Thoracic aorta (tissue), 2 donors: ENCODE measurements around the gene HIP1R. TPM values are rescaled to one million over a fixed set of nuclear protein-coding genes. Genes with fewer than 3 reads are reported as not detected.

Source experiments
- ATAC-seq: fragments of 150-250 bp; one replicate; pipeline ENCODE4 v1.8.0; 2017; ENCODE audit warnings: low read depth; ENCODE audit not compliant: insufficient number of reproducible peaks, low FRiP score
- DNase-seq: peaks from one replicate; pipeline ENCODE4 v3.0.0-alpha.2; 2020; ENCODE audit warnings: low spot score
- H3K27ac ChIP-seq, 2 donors: fragments of 200-600 bp; sonication (generic); 1 replicate in 1 of 2; 2 replicates in 1 of 2; pipeline ENCODE4 v1.5.1; 2016; ENCODE audit warnings: mild to moderate bottlenecking in 2 of 2, moderate library complexity in 2 of 2
- H3K27me3 ChIP-seq: fragments of 200-600 bp; sonication (generic); replicated peaks from 2 replicates; pipeline ENCODE4 v1.6.0; 2016; ENCODE audit warnings: mild to moderate bottlenecking; ENCODE audit not compliant: insufficient read depth
- H3K36me3 ChIP-seq: fragments of 200-600 bp; sonication (generic); one replicate; pipeline ENCODE4 v1.5.1; 2016
- H3K4me1 ChIP-seq, 2 donors: fragments of 200-600 bp; sonication (generic); 1 replicate in 1 of 2; 2 replicates in 1 of 2; pipeline versions ENCODE4 v1.5.1 to v1.6.0; 2016; ENCODE audit warnings: low read depth in 2 of 2, mild to moderate bottlenecking in 1 of 2; ENCODE audit not compliant: control insufficient read depth in 1 of 2
- H3K4me3 ChIP-seq: fragments of 200-600 bp; sonication (generic); 2 replicates; pipeline ENCODE4 v1.5.1; 2016; ENCODE audit warnings: mild to moderate bottlenecking
- H3K9me3 ChIP-seq: fragments of 200-600 bp; sonication (generic); 2 replicates; pipeline ENCODE4 v1.5.1; 2016
- CTCF ChIP-seq: fragments of 200-600 bp; sonication (generic); IDR thresholded peaks from one replicate; pipeline ENCODE4 v1.5.1; 2019; ENCODE audit warnings: antibody characterized with exemption
- total RNA-seq, 2 donors: library from RNA; depleted of rRNA; stranded (reverse); fragments of >200 nt; gene quantifications; one replicate each; pipeline versions ENCODE4 v1.1.0 to v1.2.3, GENCODE V29; 2016

HIP1R gene
- total RNA-seq, 2 donors from 2014 or later = 109 to 131 TPM

GRCh38 chr12:122823429-122823828 is 11.8 kb upstream of the HIP1R start:
- no peak for TF ChIP-seq CTCF
- no peak overlapping the region for H3K27ac ChIP-seq
- no peaks in the 10 kb centered on the region for H3K36me3 ChIP-seq
- DNase-seq (no peak), ATAC-seq (no peak)
- no peaks in the 10 kb centered on the region for H3K9me3 ChIP-seq
- H3K4me3 ChIP-seq = no peak overlapping the region
- H3K4me1 ChIP-seq = peaks cover 0 to 5% of the 10 kb centered on the region in 2 donors
- H3K27me3 ChIP-seq = no peaks in the 10 kb centered on the region

GRCh38 chr12:122825773-122826724 is 9.2 kb upstream of the HIP1R start:
- ATAC-seq (no peak), DNase-seq (no peak)
- no peak overlapping the region for H3K27ac ChIP-seq
- H3K27me3 ChIP-seq = no peaks in the 10 kb centered on the region
- peaks cover 0 to 5% of the 10 kb centered on the region in 2 donors for H3K4me1 ChIP-seq
- H3K36me3 ChIP-seq = no peaks in the 10 kb centered on the region
- TF ChIP-seq CTCF = no peak
- peak overlapping the region; percentile 70 for H3K4me3 ChIP-seq
- H3K9me3 ChIP-seq = no peaks in the 10 kb centered on the region

- Histone ChIP-seq H3K4me3 (peak overlapping the region; percentile 70), H3K36me3 (no peaks in the 10 kb centered on the region), H3K9me3 (no peaks in the 10 kb centered on the region), H3K27me3 (no peaks in the 10 kb centered on the region), H3K4me1 (peaks cover 0 to 5% of the 10 kb centered on the region in 2 donors), H3K27ac (no peak overlapping the region)
- ATAC-seq = no peak
- TF ChIP-seq CTCF = no peak
- no peak for DNase-seq
Observed at GRCh38 chr12:122827258-122827657, 8.0 kb upstream of the HIP1R start.

DNA sequence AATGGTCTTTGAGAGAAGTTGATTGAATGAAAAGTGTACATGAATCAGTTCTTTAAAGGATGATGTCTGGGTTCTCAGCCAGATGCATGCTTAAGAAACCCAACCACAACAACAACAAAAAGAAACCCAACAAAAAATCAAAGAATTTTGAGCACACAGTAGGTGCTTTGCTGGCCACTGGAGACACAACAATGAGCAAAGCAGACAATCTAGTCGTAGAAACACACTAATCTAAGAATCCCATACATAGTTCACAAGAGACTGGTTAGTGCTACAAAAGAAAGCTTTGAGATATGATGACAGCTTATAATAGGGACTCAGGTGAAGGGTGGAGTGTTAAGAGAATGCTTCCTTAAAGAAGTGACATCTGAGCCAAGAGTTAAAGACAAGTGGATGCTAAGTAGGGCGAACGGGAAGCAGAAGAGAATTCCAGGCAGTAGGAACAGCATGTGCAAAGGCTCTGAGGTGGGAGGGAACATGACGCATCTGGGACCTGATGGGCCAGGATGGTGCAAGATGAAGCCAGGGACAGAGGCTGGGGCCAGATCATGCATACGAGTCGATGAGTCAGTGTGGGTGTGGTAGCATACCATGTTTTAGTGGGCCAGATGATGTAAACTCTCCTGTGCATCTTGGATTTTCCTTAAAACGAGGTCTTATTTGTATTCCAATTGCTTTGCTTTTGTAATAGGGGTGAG is 4.6 kb upstream of the HIP1R start:
- DNase-seq (no peak), ATAC-seq (no peak)
- Histone ChIP-seq H3K4me1 (peaks cover 5 to 12% of the 10 kb centered on the region in 2 donors), H3K27me3 (no peaks in the 10 kb centered on the region), H3K36me3 (no peaks in the 10 kb centered on the region), H3K27ac (no peak overlapping the region), H3K9me3 (no peaks in the 10 kb centered on the region), H3K4me3 (no peak overlapping the region)
- no peak for TF ChIP-seq CTCF
